ENCODE data around the gene ERI3.
A peak's percentile ranks its signal among the peaks of the same experiment; 100 is the strongest.

DNA sequence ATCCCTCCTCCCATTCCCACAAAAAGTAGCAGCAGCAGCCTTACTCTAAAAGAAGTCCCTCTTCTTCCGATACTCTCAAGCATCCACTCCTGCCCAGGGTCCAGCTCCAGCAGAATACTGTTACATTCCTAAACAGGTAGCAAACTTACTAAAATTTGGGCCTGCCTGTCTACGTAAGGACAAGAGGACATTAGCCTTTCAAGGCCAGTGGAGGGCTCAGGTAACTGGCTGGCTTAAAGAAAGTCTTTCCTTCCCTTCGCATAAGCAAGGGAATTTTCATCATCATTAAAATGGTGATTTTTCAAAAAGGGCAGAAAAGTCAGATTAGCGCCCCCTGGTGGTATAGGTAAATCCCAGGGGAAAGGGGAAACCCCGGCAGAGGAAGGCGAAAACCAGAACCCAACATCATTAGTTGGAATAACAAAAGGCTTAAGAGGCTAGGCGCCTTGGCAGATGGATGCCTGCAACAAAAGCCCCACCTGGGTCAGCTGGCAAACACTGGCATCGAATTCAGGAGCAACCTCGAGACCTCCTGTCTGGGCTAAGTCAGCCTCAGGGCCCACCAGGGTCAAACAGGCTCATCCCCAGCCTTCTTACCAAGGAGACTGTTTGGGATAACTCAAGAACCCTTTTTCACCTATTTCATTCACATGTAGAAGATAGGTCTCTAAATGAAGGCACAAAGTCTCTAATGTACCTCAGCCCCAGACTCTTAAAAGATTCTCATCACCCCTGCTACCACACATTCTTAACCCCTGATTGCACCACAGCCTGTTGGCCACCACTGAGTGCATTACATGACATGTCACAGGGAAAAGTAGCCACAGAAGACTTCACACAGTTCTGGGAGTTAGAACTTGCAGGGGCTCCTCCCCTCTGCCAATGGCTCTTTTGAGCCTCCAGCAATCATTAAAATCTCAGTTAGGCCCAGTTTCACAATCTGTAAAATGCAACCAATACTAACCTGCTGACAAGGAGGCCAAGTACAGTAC, 36.7 kb downstream of the ERI3 start:
- TF ChIP-seq, protein P1, sequence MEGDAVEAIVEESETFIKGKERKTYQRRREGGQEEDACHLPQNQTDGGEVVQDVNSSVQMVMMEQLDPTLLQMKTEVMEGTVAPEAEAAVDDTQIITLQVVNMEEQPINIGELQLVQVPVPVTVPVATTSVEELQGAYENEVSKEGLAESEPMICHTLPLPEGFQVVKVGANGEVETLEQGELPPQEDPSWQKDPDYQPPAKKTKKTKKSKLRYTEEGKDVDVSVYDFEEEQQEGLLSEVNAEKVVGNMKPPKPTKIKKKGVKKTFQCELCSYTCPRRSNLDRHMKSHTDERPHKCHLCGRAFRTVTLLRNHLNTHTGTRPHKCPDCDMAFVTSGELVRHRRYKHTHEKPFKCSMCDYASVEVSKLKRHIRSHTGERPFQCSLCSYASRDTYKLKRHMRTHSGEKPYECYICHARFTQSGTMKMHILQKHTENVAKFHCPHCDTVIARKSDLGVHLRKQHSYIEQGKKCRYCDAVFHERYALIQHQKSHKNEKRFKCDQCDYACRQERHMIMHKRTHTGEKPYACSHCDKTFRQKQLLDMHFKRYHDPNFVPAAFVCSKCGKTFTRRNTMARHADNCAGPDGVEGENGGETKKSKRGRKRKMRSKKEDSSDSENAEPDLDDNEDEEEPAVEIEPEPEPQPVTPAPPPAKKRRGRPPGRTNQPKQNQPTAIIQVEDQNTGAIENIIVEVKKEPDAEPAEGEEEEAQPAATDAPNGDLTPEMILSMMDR (IDR thresholded peaks at IDR 0.05), result peak; percentile 74 to 89 (median 86)
- TF ChIP-seq POLR2AphosphoS5 (IDR thresholded peaks at IDR 0.05) (no peak), EP300 (IDR thresholded peaks at IDR 0.05; ENCODE audit: low read depth) (no peak), POLR2A (IDR thresholded peaks at IDR 0.05) (no peak)
